Natural killer cell treated with Interleukin-12 subunit alpha and Interleukin-12 subunit beta and Interleukin-15 and Interleukin-18, amount 100 ng/mL, for 72 hours (primary cell): ENCODE results near the gene AKR1B1. TPM values are rescaled to one million over a fixed set of nuclear protein-coding genes. Genes with fewer than 3 reads are reported as not detected.
A peak's percentile ranks its signal among the peaks of the same experiment; 100 is the strongest.

ENCODE experiments used
- ATAC-seq, 2 donors: fragments of 150-1000 bp; cut with Tn5 transposase in 1 of 2; sonication (Bioruptor Pico), chemical (Tn5 transposase) in 1 of 2; 2 replicates each; pipeline ENCODE4 v1.10.0; 2021
- DNase-seq: peaks from one replicate; pipeline ENCODE4 v3.0.0; 2022; ENCODE audit warnings: low spot score
- H3K27ac Mint-ChIP-seq, 2 donors: 1 replicate in 1 of 2; 2 replicates in 1 of 2; pipeline ENCODE4 v1.8.0; 2022; ENCODE audit warnings: mixed read lengths in 2 of 2, mild to moderate bottlenecking in 1 of 2, moderate library complexity in 1 of 2
- H3K27me3 Mint-ChIP-seq, 2 donors: 1 replicate in 1 of 2; 2 replicates in 1 of 2; pipeline ENCODE4 v1.8.0; 2022; ENCODE audit warnings: mixed read lengths in 2 of 2
- H3K36me3 Mint-ChIP-seq: one replicate; pipeline ENCODE4 v1.8.0; 2022; ENCODE audit warnings: mixed read lengths
- H3K4me1 Mint-ChIP-seq, 2 donors: 1 replicate in 1 of 2; 2 replicates in 1 of 2; pipeline ENCODE4 v1.8.0; 2022; ENCODE audit warnings: low read depth in 2 of 2, mixed read lengths in 2 of 2, mild to moderate bottlenecking in 1 of 2
- H3K4me3 Mint-ChIP-seq: one replicate; pipeline ENCODE4 v1.8.0; 2022; ENCODE audit warnings: mixed read lengths
- H3K9me3 Mint-ChIP-seq: 2 replicates; pipeline ENCODE4 v1.8.0; 2022; ENCODE audit warnings: mixed read lengths
- total RNA-seq, 2 donors: library from RNA; stranded (reverse); gene quantifications; one replicate each; pipeline ENCODE4 v1.2.3, GENCODE V29; 2022

Gene AKR1B1
- total RNA-seq, 2 donors from 2014 or later = 102 to 115 TPM

DNA sequence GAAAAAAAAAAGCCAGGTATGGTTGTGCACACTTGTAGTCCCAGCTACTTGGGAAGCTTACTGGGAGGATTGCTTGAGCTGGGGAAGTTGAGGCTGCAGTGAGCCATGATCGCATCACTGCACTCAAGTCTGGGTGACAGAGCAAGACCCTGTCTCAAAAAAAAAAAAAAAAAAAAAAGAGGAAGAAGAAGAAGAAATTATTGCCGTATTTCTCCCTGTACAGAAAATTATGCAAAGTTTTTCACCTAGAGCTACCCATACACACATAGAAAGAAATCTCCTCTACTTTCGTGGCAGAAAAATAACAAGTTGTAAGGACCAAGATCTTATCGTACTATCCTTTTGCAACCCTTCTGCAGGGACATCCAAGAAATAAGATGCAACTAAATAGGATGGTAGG lies 25.5 kb downstream of the AKR1B1 start:
- H3K4me1 Mint-ChIP-seq = peaks cover 13% of the 10 kb centered on the region in 2 donors
- H3K27ac Mint-ChIP-seq = peak overlapping the region; percentile 85 to 97
- no peaks in the 10 kb centered on the region for H3K9me3 Mint-ChIP-seq
- ATAC-seq = no peak
- no peak for DNase-seq
- H3K4me3 Mint-ChIP-seq = no peak overlapping the region
- no peaks in the 10 kb centered on the region for H3K27me3 Mint-ChIP-seq
- peaks cover 1% of the 10 kb centered on the region for H3K36me3 Mint-ChIP-seq

DNA sequence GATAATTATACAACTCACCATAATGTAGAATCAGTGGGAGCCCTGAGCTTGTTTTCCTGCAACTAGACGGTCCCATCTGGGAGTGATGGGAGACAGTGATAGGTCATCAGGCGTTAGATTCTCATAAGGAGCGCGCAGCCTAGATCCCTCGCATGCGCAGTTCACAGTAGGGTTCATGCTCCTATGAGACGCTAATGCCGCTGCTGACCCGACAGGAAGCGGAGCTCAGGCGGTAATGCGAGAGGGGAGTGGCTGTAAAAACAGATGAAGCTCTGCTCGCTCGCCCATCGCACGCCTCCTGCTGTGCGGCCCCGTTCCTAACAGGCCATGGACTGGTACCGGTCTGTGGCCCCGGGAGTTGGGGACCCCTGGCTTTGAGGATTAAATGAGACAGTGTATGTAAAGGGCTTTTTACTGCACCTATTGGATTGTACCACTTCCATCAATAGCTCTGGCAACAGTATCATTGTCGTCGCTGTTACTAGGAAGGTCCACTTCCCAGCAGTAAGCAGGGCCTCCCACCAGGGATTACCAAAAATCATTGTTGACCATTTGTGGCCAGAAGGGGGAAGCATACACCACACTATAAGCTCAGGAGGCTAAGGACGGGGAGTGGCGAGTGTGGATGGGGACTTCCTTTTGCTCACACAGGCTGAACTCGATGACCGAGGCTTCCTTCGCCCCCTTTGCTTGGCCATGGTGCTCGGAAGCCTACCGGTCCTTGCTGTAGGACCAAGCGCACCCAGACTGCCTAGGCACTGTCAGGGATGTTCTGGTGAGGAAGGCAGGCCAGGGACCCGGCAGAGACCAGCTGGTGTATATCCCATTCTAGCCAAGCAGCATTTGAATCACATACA lies 26.4 kb downstream of the AKR1B1 start:
- H3K4me1 Mint-ChIP-seq = peaks cover 13% of the 10 kb centered on the region in 2 donors
- H3K36me3 Mint-ChIP-seq = no peaks in the 10 kb centered on the region
- peak overlapping the region; percentile 89 for H3K4me3 Mint-ChIP-seq
- DNase-seq = peak; percentile 92
- peak; percentile 97 to 98 for ATAC-seq
- no peaks in the 10 kb centered on the region for H3K9me3 Mint-ChIP-seq
- peak overlapping the region; percentile 85 to 97 for H3K27ac Mint-ChIP-seq
- H3K27me3 Mint-ChIP-seq = no peaks in the 10 kb centered on the region

DNA sequence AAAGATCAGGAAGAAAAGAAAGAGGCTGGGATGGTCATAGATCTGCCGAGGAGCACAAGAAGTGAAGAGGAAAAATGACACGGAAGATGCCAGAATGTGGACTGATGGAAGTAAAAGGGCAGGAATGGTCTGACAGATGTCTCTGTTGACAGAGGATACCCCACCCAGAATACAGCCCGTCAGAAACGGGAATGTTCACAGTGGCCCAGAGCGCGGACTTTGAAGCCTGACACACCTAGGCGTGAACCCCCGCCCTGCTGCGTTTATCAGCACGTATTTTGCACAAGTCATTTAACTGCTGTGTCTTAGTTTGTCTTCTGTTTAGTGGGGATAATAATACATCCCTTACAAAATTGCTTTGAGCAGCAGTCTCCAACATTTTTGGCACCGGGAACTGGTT lies 27.1 kb downstream of the AKR1B1 start:
- ATAC-seq (no peak), DNase-seq (no peak)
- peak overlapping the region; percentile 85 to 87 for H3K27ac Mint-ChIP-seq
- peak overlapping the region; percentile 89 for H3K4me3 Mint-ChIP-seq
- no peaks in the 10 kb centered on the region for H3K36me3 Mint-ChIP-seq
- H3K27me3 Mint-ChIP-seq = no peaks in the 10 kb centered on the region
- no peaks in the 10 kb centered on the region for H3K9me3 Mint-ChIP-seq
- H3K4me1 Mint-ChIP-seq = peaks cover 13% of the 10 kb centered on the region in 2 donors

DNA sequence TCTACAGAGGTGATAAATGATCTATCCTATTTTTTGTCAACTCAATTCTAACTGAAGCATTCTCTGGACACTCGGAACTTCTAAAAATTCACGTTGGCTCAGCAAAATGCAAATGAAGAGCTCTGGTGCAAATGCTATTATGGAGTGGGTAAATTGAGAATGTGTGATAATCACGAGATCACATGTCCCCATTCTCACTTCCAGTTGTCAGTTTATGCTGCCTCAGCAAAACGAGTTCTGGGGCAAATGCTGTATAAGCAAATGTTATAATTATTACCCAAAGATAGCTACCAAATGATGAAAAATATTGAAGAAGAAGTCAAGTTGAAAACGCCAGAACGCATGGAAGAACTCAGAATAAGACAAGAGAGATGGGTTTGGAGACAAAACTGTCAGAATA lies 29.4 kb downstream of the AKR1B1 start:
- no peak overlapping the region for H3K27ac Mint-ChIP-seq
- no peaks in the 10 kb centered on the region for H3K9me3 Mint-ChIP-seq
- H3K4me3 Mint-ChIP-seq = no peak overlapping the region
- peaks cover 13 to 17% of the 10 kb centered on the region in 2 donors for H3K4me1 Mint-ChIP-seq
- H3K36me3 Mint-ChIP-seq = no peaks in the 10 kb centered on the region
- no peaks in the 10 kb centered on the region for H3K27me3 Mint-ChIP-seq
- no peak for DNase-seq
- ATAC-seq = no peak

DNA sequence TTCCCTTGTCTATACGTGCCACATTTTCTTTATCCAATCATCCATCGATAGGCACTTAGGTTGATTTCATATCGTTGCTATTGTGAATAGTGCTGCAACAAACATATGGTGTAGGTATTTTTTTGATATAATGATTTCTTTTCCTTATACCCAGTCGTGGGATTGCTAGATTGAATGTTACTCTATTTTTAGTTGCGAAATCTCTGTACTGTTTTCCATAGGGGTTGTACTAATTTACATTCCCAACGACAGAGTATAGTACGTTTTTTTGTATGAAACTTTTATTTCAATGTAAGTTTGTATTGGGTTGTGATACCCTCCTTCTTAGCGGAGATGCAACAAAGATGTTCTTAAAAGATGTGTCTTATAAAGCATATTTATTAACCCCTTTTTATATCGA lies 30.0 kb downstream of the AKR1B1 start:
- H3K36me3 Mint-ChIP-seq = no peaks in the 10 kb centered on the region
- no peaks in the 10 kb centered on the region for H3K27me3 Mint-ChIP-seq
- H3K9me3 Mint-ChIP-seq = no peaks in the 10 kb centered on the region
- no peak overlapping the region for H3K27ac Mint-ChIP-seq
- ATAC-seq (no peak), DNase-seq (no peak)
- H3K4me3 Mint-ChIP-seq = no peak overlapping the region
- H3K4me1 Mint-ChIP-seq = peaks cover 13 to 17% of the 10 kb centered on the region in 2 donors

DNA sequence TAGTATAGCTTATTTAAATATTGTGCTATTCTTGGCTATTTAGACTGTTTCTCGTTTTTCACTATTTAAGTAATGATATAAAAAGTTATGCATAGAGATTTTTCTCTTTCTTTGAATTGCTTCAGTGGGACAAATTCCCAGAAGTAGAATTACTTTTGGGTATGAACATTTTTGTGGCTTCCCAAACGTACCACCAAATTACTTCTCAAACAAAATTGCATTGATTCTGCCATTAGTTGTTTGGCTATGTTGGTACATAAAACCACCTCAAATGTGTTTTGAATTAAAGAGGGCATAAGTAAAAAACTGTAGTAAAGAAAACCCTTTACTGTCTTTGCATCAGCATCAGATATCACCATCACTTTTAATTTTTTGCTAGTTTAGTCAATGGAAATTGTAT lies 31.0 kb downstream of the AKR1B1 start:
- H3K4me1 Mint-ChIP-seq = peaks cover 6 to 14% of the 10 kb centered on the region in 2 donors
- ATAC-seq (no peak), DNase-seq (no peak)
- H3K27ac Mint-ChIP-seq = no peak overlapping the region
- no peak overlapping the region for H3K4me3 Mint-ChIP-seq
- H3K9me3 Mint-ChIP-seq = no peaks in the 10 kb centered on the region
- no peaks in the 10 kb centered on the region for H3K36me3 Mint-ChIP-seq
- H3K27me3 Mint-ChIP-seq = no peaks in the 10 kb centered on the region

DNA sequence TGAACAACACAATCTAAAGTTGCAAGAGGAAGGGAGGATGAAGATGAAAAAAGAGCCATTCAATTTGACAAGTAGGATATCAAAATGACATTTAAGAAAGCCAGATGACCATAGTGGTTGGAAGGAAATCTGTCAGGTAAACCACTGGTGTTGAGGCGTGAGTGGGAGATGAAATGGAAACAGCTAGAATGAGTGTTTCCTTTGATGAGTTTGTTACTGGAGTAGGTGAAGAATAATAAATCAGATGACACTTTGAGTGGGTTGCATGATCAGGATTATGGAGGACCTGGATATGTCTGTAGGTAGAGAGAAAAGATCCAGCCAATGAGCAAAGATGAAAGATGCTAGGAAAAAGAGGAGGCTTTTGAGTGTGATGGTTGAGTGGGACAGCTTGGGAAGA lies 33.1 kb downstream of the AKR1B1 start:
- DNase-seq = no peak
- Mint-ChIP-seq H3K36me3 (no peaks in the 10 kb centered on the region), H3K4me1 (peaks cover 0 to 4% of the 10 kb centered on the region in 2 donors), H3K4me3 (no peak overlapping the region), H3K27me3 (peaks cover 0 to 3% of the 10 kb centered on the region in 2 donors), H3K27ac (no peak overlapping the region), H3K9me3 (no peaks in the 10 kb centered on the region)
- no peak for ATAC-seq

DNA sequence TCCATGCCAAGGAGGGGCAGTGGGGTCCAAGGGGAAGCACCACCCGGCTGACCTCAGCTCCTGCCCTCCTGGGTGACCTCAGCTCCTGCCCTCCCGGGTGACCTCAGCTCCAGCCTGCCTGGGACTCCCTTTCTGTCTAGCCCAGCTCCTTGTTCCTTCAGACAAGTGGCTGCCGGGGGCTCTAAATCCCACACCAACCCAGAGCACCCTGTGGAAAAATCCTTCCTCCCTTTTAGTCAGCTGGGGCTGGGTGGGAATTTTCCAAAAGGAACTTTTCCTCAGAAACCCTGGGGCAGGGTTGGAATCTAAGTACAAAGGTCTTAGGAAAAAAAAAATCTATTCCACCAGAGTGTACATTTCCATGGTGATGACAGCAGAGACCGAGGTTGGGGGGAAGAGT lies 36.3 kb downstream of the AKR1B1 start:
- Mint-ChIP-seq H3K27me3 (peaks cover 7 to 8% of the 10 kb centered on the region in 2 donors), H3K27ac (no peak overlapping the region), H3K36me3 (no peaks in the 10 kb centered on the region), H3K4me3 (no peak overlapping the region), H3K9me3 (no peaks in the 10 kb centered on the region), H3K4me1 (peaks cover 0 to 7% of the 10 kb centered on the region in 2 donors)
- ATAC-seq (no peak), DNase-seq (no peak)

DNA sequence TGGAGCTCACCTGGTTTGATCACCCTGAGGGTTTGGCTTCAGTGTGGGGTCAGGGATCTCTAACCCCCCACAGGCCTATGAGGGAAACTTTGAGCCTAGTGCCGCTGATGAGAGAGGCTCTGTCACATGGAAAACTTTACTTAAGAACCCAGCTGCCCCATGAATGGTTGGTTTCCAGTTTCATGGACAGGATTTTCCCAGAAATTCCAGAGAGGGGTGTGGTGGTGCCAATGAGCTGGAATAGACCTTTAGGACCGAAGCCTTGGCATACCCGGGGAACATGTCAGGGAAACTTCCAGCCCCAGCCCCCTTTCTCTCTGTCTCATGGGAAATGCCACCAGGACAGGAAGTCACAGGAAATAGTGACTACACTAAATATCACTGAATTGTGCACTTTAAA lies 36.9 kb downstream of the AKR1B1 start:
- no peak for ATAC-seq
- Mint-ChIP-seq H3K4me1 (peaks cover 0 to 7% of the 10 kb centered on the region in 2 donors), H3K27ac (no peak overlapping the region), H3K27me3 (peaks cover 7 to 8% of the 10 kb centered on the region in 2 donors), H3K9me3 (no peaks in the 10 kb centered on the region), H3K4me3 (no peak overlapping the region), H3K36me3 (no peaks in the 10 kb centered on the region)
- DNase-seq = no peak

DNA sequence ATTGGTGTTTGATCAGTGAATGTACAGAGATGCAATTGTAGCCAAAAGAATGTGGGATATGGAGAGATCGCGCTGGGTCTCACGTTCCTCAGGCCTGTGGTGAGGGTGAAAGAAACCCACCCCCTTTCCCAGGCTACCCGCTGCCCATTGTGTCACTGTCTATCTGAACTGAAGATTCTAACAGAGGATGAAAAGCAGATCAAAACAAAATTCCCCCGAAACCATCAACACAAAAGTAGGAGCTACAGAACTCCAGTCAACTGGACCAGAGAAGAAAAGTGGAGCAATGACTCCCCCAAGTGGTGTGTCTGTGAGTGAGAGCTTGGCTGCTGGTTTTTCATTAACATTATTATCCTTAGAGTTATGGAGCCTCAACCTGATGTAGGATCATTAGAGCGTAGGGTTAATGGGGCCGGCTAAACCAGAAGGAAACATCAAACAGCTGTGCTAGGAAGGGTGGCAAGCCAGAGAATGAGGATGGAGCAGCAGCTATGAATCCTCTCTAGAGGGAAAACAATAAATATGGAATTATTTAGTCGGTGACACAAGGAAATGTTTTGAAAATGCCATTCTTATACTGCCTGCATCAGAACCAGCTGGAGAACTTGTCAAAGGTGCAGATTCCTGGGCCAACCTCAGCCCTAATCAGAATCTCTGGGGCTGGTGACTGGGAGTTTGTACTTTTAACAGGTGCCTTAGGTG lies 38.3 kb downstream of the AKR1B1 start:
- DNase-seq (no peak), ATAC-seq (no peak)
- Mint-ChIP-seq H3K4me3 (no peak overlapping the region), H3K9me3 (no peaks in the 10 kb centered on the region), H3K4me1 (peaks cover 0 to 6% of the 10 kb centered on the region in 2 donors), H3K36me3 (no peaks in the 10 kb centered on the region), H3K27me3 (peaks cover 7 to 8% of the 10 kb centered on the region in 2 donors), H3K27ac (no peak overlapping the region)

DNA sequence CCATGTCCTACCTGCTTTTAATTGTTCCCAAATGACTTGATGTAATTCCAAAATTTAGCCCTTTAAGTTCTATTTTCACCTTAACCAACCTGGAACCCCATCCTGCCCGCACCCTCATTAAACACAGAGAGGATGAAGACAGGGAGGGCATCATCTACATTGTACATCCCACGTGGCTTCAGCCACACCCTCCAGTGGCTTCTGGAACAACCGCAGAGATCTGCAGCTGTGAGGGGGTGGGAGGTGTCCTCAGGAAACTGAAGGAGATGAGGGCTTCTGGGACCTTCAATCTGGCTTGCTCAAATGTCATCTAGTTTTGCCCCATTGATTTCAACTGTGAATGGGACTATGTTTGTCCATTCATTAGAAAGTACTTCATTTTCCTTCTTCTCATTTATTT lies 39.0 kb downstream of the AKR1B1 start:
- no peak overlapping the region for H3K27ac Mint-ChIP-seq

DNA sequence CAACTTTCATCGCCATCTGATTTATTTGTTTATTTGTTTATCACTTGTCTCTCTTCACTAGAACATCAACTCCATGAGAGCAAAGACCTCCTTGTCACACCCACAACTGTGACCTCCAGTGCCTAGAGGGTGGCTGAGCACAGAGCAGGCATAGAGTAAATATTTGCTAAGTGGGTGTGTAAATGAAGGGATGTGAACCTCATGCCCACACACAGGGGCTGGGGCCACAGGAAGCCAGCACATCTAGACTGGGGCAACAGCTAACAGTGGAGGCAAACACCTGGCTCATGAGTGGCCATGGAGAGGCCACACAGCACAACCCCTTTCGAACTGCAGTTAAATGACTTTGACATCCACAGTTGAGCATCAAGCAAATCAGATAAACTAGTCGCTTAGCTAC lies 39.8 kb downstream of the AKR1B1 start:
- Mint-ChIP-seq H3K27me3 (peaks cover 7 to 8% of the 10 kb centered on the region in 2 donors), H3K36me3 (no peaks in the 10 kb centered on the region), H3K4me3 (no peak overlapping the region), H3K27ac (no peak overlapping the region), H3K9me3 (no peaks in the 10 kb centered on the region), H3K4me1 (peaks cover 0 to 3% of the 10 kb centered on the region in 2 donors)
- DNase-seq (no peak), ATAC-seq (no peak)

More for the DNA sequence above, 39.0 kb downstream of the AKR1B1 start:
- no peak for ATAC-seq
- Mint-ChIP-seq H3K9me3 (no peaks in the 10 kb centered on the region), H3K27me3 (peaks cover 7 to 8% of the 10 kb centered on the region in 2 donors), H3K4me1 (peaks cover 0 to 3% of the 10 kb centered on the region in 2 donors), H3K4me3 (no peak overlapping the region), H3K36me3 (no peaks in the 10 kb centered on the region)
- DNase-seq = no peak

DNA sequence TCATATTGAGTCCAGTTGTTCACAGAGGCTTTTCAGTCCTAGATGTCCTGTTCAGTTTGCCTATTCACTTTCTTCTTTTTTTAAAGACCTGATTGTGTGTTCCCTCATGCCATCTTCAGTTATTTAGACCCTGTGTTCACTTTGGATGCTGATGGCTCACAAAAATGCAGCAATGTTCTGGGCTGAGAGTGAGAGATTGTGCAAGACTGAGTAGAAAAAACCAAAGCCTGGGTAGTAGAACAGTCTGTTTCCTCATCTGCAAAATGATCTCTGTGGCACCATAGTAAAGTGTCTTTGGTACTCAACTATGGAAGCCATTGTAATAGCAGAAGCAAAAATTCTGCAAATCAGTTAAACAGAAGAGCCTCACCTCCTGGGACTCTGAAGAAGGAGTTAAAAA lies 43.2 kb downstream of the AKR1B1 start:
- Mint-ChIP-seq H3K27ac (no peak overlapping the region), H3K4me3 (no peak overlapping the region), H3K36me3 (no peaks in the 10 kb centered on the region), H3K9me3 (no peaks in the 10 kb centered on the region), H3K4me1 (peaks cover 0 to 3% of the 10 kb centered on the region in 2 donors), H3K27me3 (peaks cover 6 to 12% of the 10 kb centered on the region in 2 donors)
- DNase-seq (no peak), ATAC-seq (no peak)

DNA sequence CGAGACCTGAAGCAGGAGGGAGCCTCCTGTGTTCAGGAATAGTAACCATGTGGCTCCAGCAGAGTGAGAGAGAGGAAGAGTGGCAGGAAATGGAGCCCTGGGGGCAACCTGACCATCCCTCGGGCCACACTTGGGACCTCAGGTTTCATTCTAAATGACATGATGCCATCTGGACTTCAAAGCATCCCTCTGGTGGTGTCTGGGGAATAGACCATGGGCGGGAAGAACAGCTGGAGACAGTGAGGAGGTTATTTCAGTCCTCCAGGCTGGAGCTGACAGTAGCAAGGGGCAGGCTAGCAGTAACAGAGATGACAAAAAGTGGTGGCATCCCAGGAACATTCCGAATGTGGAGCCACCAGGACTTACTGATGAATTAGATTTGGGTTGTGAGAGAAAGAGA lies 44.8 kb downstream of the AKR1B1 start:
- Mint-ChIP-seq H3K27ac (no peak overlapping the region), H3K27me3 (peaks cover 0 to 7% of the 10 kb centered on the region in 2 donors), H3K36me3 (no peaks in the 10 kb centered on the region), H3K9me3 (no peaks in the 10 kb centered on the region), H3K4me3 (no peak overlapping the region), H3K4me1 (no peaks in the 10 kb centered on the region)
- DNase-seq (no peak), ATAC-seq (no peak)
